Glutamatergic neuron (in vitro differentiated cells): ENCODE data around the gene MBTPS1. TPM values are rescaled to one million over a fixed set of nuclear protein-coding genes. Genes with fewer than 3 reads are reported as not detected.

ENCODE experiments used
- DNase-seq: peaks from one replicate; pipeline ENCODE4 v3.0.0; 2022
- H3K27ac Mint-ChIP-seq: one replicate; pipeline ENCODE4 v1.8.0; 2020; ENCODE audit warnings: mild to moderate bottlenecking, mixed read lengths, inconsistent platforms; ENCODE audit not compliant: unreplicated experiment
- H3K27me3 Mint-ChIP-seq: one replicate; pipeline ENCODE4 v1.8.0; 2020; ENCODE audit warnings: mild to moderate bottlenecking, moderate library complexity, mixed read lengths, inconsistent platforms; ENCODE audit not compliant: unreplicated experiment
- H3K36me3 Mint-ChIP-seq: one replicate; pipeline ENCODE4 v1.8.0; 2020; ENCODE audit warnings: mild to moderate bottlenecking, mixed read lengths, inconsistent platforms; ENCODE audit not compliant: unreplicated experiment
- H3K4me1 Mint-ChIP-seq: one replicate; pipeline ENCODE4 v1.8.0; 2020; ENCODE audit warnings: mild to moderate bottlenecking, low read depth, mixed read lengths, inconsistent platforms; ENCODE audit not compliant: unreplicated experiment
- H3K4me3 Mint-ChIP-seq: one replicate; pipeline ENCODE4 v1.8.0; 2020; ENCODE audit warnings: mild to moderate bottlenecking, mixed read lengths, inconsistent platforms; ENCODE audit not compliant: unreplicated experiment
- H3K9me3 Mint-ChIP-seq: one replicate; pipeline ENCODE4 v1.8.0; 2020; ENCODE audit warnings: mild to moderate bottlenecking, moderate library complexity, mixed read lengths, inconsistent platforms; ENCODE audit not compliant: unreplicated experiment
- total RNA-seq: library from RNA; stranded (reverse); fragmentation: NEBNext Ultra II Directional; extraction: Animal tissue kit (Norgen Biotek cat#: 25700); gene quantifications from one replicate; pipeline ENCODE4 v1.2.1, GENCODE V29; 2021; ENCODE audit not compliant: unreplicated experiment
- TF ChIP-seq, protein P1 (sequence below): fragments of 200-600 bp; sonication (generic); IDR thresholded peaks from one replicate; pipeline ENCODE4 v1.5.0; 2021; ENCODE audit not compliant: partially characterized antibody, unreplicated experiment

Gene MBTPS1
- total RNA-seq, 1 donor from 2014 or later: 105 TPM

DNA sequence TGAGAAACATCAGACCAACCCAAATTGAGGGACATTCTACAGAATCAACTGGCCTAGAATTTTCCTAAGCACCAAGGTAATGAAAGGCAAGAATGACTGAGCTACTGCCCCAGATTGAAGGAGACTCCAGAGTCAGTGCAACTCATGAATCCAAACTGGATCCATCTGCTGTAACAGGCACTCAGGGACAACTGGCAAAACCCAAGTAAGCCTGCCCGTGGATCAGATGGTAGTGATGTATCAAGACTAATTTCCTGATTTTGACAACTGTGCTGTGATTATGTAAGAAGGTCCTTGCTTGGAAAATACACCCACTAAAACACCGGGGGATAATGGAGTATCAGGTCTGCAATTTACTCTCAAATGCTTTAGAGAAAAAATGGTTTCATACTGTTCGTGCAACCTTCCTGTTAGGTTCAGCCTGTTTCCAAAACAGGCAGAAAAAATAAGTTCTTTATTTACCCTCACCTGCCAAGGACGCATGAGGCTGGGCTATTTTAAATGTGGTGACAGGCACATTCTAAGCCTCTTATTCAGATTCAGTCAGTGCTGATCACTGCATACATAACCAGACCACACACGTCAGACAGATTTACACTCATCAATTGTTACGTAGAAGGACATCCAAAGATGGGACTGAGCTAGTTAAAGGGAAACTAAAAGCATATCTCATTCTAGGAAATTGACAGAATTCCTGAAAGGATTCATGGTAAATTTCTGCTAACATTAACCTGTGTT lies 7.0 kb downstream of the MBTPS1 start:
- DNase-seq: no peak
- Mint-ChIP-seq H3K27ac (peak overlapping the region; percentile 41), H3K4me1 (peaks cover 34% of the 10 kb centered on the region), H3K4me3 (no peak overlapping the region), H3K9me3 (peaks cover 2% of the 10 kb centered on the region), H3K36me3 (no peaks in the 10 kb centered on the region), H3K27me3 (peaks cover 7% of the 10 kb centered on the region)
- TF ChIP-seq, protein P1, sequence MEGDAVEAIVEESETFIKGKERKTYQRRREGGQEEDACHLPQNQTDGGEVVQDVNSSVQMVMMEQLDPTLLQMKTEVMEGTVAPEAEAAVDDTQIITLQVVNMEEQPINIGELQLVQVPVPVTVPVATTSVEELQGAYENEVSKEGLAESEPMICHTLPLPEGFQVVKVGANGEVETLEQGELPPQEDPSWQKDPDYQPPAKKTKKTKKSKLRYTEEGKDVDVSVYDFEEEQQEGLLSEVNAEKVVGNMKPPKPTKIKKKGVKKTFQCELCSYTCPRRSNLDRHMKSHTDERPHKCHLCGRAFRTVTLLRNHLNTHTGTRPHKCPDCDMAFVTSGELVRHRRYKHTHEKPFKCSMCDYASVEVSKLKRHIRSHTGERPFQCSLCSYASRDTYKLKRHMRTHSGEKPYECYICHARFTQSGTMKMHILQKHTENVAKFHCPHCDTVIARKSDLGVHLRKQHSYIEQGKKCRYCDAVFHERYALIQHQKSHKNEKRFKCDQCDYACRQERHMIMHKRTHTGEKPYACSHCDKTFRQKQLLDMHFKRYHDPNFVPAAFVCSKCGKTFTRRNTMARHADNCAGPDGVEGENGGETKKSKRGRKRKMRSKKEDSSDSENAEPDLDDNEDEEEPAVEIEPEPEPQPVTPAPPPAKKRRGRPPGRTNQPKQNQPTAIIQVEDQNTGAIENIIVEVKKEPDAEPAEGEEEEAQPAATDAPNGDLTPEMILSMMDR: no peak

DNA sequence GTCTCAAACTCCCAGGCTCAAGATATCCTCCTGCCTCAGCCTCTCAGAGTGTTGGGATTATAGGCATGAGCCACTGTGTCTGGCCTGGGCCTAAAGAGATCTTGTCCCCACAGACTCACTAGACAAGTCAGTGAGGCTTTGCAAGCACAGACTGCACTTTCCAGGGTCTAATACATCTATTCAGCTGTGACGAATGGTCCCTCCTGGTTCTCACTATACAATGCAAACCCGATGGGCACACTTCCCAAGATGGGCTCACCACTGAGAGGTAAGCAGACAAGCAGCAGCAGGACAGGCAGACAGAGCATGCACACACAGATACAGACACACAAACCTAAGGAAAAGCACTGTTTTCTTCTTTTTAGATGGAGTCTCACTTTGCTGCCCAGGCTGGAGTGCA lies 8.8 kb downstream of the MBTPS1 start:
- peaks cover 34% of the 10 kb centered on the region for H3K4me1 Mint-ChIP-seq
- H3K9me3 Mint-ChIP-seq: peaks cover 2% of the 10 kb centered on the region
- no peaks in the 10 kb centered on the region for H3K36me3 Mint-ChIP-seq
- H3K27ac Mint-ChIP-seq: no peak overlapping the region
- H3K4me3 Mint-ChIP-seq: no peak overlapping the region
- no peak for DNase-seq
- peaks cover 7% of the 10 kb centered on the region for H3K27me3 Mint-ChIP-seq
- TF ChIP-seq, protein P1: no peak

DNA sequence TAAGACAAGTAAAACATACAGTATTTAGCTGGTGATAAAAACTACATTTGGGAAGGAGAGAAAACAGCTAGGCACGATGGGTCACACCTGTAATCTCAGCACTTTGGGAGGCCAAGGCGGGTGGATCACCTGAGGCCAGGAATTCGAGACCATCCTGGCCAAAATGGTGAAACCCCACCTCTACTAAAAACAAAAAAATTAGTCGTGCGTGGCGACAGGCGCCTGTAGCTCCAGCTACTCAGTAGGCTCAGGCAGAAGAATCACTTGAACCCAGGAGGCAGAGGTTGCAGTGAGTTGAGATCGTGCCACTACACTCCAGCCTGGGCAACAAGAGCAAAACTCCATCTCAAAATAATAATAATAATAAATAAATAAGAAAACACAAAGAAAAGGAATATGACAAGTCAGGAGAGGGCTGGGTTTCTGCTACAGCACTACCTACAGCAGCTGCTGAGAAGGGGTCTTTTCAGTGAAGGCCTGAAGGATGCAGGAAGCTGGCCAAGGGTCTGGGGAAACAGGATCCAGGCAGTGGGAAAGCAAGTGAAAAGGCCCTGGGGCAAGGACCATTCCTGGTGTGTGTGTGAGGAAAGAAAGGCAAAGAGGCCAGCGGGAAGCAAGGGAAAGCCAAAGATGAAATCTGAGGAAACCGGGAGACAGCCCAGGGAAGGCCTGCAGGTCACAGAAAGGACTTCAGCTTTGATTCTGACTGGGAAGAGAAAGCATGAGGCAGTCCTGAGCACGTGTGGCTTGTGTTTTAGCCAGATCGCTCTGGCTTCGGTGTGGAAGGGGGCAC lies 10.6 kb downstream of the MBTPS1 start:
- peaks cover 36% of the 10 kb centered on the region for H3K4me1 Mint-ChIP-seq
- H3K27ac Mint-ChIP-seq: peak overlapping the region; percentile 72
- DNase-seq: no peak
- H3K4me3 Mint-ChIP-seq: peak overlapping the region; percentile 13
- H3K27me3 Mint-ChIP-seq: peaks cover 7% of the 10 kb centered on the region
- no peaks in the 10 kb centered on the region for H3K36me3 Mint-ChIP-seq
- TF ChIP-seq, protein P1: no peak
- peaks cover 2% of the 10 kb centered on the region for H3K9me3 Mint-ChIP-seq

DNA sequence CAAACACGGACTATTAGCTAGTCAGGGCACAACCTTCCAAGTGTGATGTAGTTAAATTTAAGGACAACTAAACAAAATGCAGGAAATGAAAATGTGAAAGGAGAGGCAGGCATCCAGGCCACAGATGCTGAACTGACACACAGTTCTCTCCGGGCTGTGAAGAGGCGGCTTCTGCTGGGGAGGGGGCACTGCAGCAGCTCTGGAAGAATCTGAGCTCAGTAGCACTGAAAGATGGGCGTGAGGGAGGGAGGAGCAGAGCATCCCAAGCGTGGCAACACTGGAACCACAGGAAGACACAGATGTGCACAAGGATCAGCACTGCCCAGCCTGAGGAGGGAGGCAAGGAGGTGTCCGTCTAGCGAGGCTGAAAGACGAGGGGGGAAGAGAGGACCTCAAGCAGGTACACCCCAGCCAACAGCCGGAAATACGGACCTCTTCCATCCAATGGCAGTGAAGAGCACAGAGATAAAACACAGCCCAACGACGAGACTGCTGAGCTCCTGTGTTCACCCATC lies 11.4 kb downstream of the MBTPS1 start:
- H3K9me3 Mint-ChIP-seq: peaks cover 2% of the 10 kb centered on the region
- H3K4me3 Mint-ChIP-seq: no peak overlapping the region
- peaks cover 28% of the 10 kb centered on the region for H3K4me1 Mint-ChIP-seq
- H3K36me3 Mint-ChIP-seq: no peaks in the 10 kb centered on the region
- TF ChIP-seq, protein P1: no peak
- peaks cover 5% of the 10 kb centered on the region for H3K27me3 Mint-ChIP-seq
- no peak for DNase-seq
- peak overlapping the region; percentile 41 for H3K27ac Mint-ChIP-seq
